NT2/D1 (cell line): ENCODE data around the gene ZNF804B.

Source experiments
- DNase-seq: peaks from one replicate; pipeline ENCODE4 v3.0.0-alpha.2; 2011; ENCODE audit warnings: low read depth, low spot score
- H3K27me3 ChIP-seq: 2 replicates; pipeline ENCODE4 v1.6.0; 2011; ENCODE audit warnings: mild to moderate bottlenecking; ENCODE audit not compliant: insufficient read length, insufficient read depth
- H3K36me3 ChIP-seq: 2 replicates; pipeline ENCODE4 v1.6.1; 2011; ENCODE audit warnings: mild to moderate bottlenecking, low read length, mixed read lengths; ENCODE audit not compliant: insufficient read depth, insufficient read length
- H3K4me1 ChIP-seq: 2 replicates; pipeline ENCODE4 v1.5.1; 2011; ENCODE audit not compliant: insufficient read depth, insufficient read length
- H3K4me3 ChIP-seq: 2 replicates; pipeline ENCODE4 v1.5.1; 2011; ENCODE audit warnings: low read depth; ENCODE audit not compliant: insufficient read length
- H3K9ac ChIP-seq: 2 replicates; pipeline ENCODE4 v1.6.0; 2011; ENCODE audit warnings: low read depth; ENCODE audit not compliant: insufficient read length
- H3K9me3 ChIP-seq: 2 replicates; pipeline ENCODE4 v1.5.1; 2011; ENCODE audit warnings: mild to moderate bottlenecking, low read length; ENCODE audit not compliant: insufficient read depth
- SUZ12 ChIP-seq: IDR thresholded peaks from 2 replicates; pipeline ENCODE4 v1.6.1; 2011; ENCODE audit not compliant: insufficient read length, insufficient read depth; ENCODE audit errors: extremely low read depth
- YY1 ChIP-seq: IDR thresholded peaks from 2 replicates; pipeline ENCODE4 v1.6.1; 2011; ENCODE audit not compliant: insufficient read length, insufficient read depth
- ZNF274 ChIP-seq: IDR thresholded peaks from 2 replicates; pipeline ENCODE4 v1.6.1; 2011; ENCODE audit warnings: mild to moderate bottlenecking, low read depth, low read length

The ZNF804B gene

GRCh38 chr7:88881136-88881535 is 121.6 kb downstream of the ZNF804B start:
- H3K4me1 ChIP-seq: no peaks in the 10 kb centered on the region
- H3K36me3 ChIP-seq: no peaks in the 10 kb centered on the region
- H3K4me3 ChIP-seq: no peak overlapping the region
- H3K9ac ChIP-seq: no peak overlapping the region
- TF ChIP-seq YY1 (no peak), SUZ12 (no peak), ZNF274 (no peak)
- DNase-seq: no peak
- H3K27me3 ChIP-seq: no peaks in the 10 kb centered on the region
- H3K9me3 ChIP-seq: no peaks in the 10 kb centered on the region

GRCh38 chr7:88885131-88885530 is 125.6 kb downstream of the ZNF804B start:
- no peaks in the 10 kb centered on the region for H3K27me3 ChIP-seq
- no peak for DNase-seq
- H3K4me3 ChIP-seq: no peak overlapping the region
- no peak overlapping the region for H3K9ac ChIP-seq
- H3K4me1 ChIP-seq: no peaks in the 10 kb centered on the region
- no peaks in the 10 kb centered on the region for H3K36me3 ChIP-seq
- TF ChIP-seq ZNF274 (no peak), YY1 (no peak), SUZ12 (no peak)
- no peaks in the 10 kb centered on the region for H3K9me3 ChIP-seq

GRCh38 chr7:88888684-88889083 is 129.2 kb downstream of the ZNF804B start:
- Histone ChIP-seq H3K9me3 (no peaks in the 10 kb centered on the region), H3K4me3 (no peak overlapping the region), H3K36me3 (no peaks in the 10 kb centered on the region), H3K4me1 (no peaks in the 10 kb centered on the region), H3K27me3 (no peaks in the 10 kb centered on the region), H3K9ac (no peak overlapping the region)
- TF ChIP-seq YY1 (no peak), ZNF274 (no peak), SUZ12 (no peak)
- DNase-seq: no peak

DNA sequence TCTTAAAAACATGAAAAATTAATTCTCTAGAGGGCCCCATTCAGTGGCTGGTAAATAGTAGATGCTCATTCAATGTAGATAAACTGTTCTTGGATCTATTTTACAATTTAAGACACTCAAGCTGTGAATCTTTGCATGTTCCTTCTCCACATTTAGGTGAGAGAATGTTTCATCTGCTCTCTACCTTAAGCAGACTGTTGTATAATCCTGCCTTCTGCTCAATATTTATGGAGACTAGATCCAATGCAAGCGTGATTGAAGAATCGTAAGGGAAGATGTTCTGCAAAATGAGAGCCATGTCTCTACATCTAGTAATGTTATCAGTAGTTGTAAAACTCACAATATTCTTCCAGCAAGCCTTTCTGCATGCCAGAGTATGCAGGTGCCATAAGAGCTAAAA is 151.0 kb downstream of the ZNF804B start:
- TF ChIP-seq YY1: no peak
- no peak for TF ChIP-seq SUZ12
- TF ChIP-seq ZNF274: no peak
- H3K27me3 ChIP-seq: no peaks in the 10 kb centered on the region
- DNase-seq: no peak
- H3K36me3 ChIP-seq: no peaks in the 10 kb centered on the region
- H3K4me3 ChIP-seq: no peak overlapping the region
- no peaks in the 10 kb centered on the region for H3K4me1 ChIP-seq
- H3K9me3 ChIP-seq: no peaks in the 10 kb centered on the region
- H3K9ac ChIP-seq: no peak overlapping the region

- Histone ChIP-seq H3K4me1 (no peaks in the 10 kb centered on the region), H3K9ac (no peak overlapping the region), H3K36me3 (no peaks in the 10 kb centered on the region), H3K27me3 (no peaks in the 10 kb centered on the region), H3K9me3 (no peaks in the 10 kb centered on the region), H3K4me3 (no peak overlapping the region)
- no peak for DNase-seq
- TF ChIP-seq ZNF274: no peak
- TF ChIP-seq SUZ12: no peak
- TF ChIP-seq YY1: no peak
Observed at GRCh38 chr7:88912852-88913251, 153.4 kb downstream of the ZNF804B start.

DNA sequence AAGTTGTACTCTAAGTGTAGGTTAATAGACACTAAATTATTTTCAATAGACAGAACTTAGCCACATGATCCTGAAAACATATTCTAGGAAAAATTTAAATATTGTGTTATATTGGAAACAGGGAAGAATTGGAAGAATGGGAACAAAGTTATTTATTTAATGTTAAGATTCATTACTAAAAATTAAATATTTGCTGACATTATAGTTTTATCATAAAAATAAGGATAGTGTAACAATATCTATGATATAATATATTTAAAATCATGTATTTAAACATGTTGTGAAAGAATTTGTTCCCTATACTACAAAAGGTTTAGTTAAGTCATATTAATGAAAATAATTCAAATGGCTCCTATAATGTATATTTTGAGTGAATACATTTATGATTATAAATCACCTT is 156.1 kb downstream of the ZNF804B start:
- H3K9ac ChIP-seq: no peak overlapping the region
- DNase-seq: no peak
- no peaks in the 10 kb centered on the region for H3K27me3 ChIP-seq
- H3K4me3 ChIP-seq: no peak overlapping the region
- no peaks in the 10 kb centered on the region for H3K4me1 ChIP-seq
- TF ChIP-seq SUZ12 (no peak), YY1 (no peak), ZNF274 (no peak)
- no peaks in the 10 kb centered on the region for H3K36me3 ChIP-seq
- no peaks in the 10 kb centered on the region for H3K9me3 ChIP-seq

DNA sequence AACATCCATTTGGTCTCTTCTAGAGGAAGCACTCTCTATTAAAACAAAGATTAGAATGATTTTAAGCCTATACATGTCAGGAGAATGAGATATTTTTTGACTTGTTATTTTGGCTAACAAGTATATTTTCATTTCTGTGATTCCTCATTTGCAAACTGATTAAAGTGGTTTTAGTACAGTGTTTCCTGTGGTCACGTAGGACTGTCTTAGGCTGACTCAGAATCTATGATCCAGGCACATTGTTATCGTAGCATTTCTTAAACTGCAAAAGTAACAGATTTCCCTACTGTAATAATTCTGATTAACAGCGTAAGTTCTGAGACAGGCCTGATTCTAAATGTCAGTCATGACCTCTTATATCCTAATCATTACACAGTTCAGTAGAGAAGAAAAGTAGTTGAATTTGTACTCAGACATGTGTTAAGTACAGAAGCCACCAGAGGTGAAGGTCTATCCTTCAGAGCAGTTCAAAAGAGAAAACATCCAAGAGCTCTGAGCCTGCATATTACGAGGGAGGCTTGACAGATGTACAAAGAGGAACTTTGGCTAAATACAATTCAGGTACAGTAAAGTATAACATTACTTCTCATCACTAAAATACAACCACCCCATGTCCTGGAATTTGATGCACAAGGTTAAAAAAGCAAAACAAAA is 160.1 kb downstream of the ZNF804B start:
- Histone ChIP-seq H3K4me3 (no peak overlapping the region), H3K9ac (no peak overlapping the region), H3K9me3 (no peaks in the 10 kb centered on the region), H3K27me3 (no peaks in the 10 kb centered on the region), H3K4me1 (no peaks in the 10 kb centered on the region), H3K36me3 (no peaks in the 10 kb centered on the region)
- TF ChIP-seq SUZ12: no peak
- no peak for TF ChIP-seq ZNF274
- DNase-seq: no peak
